ENCODE measurements around the gene RAD51B. TPM values are rescaled to one million over a fixed set of nuclear protein-coding genes. Genes with fewer than 3 reads are reported as not detected.

Gene RAD51B
- total RNA-seq, 1 experiment from 2014 or later: 14.2 TPM

DNA sequence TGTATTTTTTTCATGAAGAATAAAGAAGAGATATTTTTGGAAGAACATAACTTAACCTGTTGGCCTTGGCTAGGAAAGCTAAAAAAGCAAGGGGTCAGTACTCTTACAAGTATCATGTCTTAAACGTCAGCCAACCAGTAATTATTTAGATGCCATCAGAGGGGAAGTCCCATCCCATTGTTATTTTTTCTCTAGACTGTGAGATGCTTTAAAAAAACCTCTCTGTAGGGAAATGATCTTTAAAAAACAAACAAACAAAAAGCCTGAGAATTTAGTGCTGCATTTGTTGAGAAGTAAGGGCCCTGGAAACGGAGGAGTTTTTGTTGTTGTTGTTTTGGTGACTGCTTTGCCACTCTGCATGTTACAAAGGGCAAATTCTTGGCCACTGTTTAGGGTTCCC is 499.2 kb downstream of the RAD51B start:
- no peaks in the 10 kb centered on the region for H3K36me3 Mint-ChIP-seq
- ATAC-seq: no peak
- no peak for DNase-seq (ENCODE audit: low spot score)
- TF ChIP-seq CREB1 (CRISPR knock-in tag; IDR thresholded peaks at IDR 0.05): no peak
- TF ChIP-seq, protein P1, sequence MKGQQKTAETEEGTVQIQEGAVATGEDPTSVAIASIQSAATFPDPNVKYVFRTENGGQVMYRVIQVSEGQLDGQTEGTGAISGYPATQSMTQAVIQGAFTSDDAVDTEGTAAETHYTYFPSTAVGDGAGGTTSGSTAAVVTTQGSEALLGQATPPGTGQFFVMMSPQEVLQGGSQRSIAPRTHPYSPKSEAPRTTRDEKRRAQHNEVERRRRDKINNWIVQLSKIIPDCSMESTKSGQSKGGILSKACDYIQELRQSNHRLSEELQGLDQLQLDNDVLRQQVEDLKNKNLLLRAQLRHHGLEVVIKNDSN (CRISPR knock-in tag; IDR thresholded peaks at IDR 0.05): no peak
- H3K27me3 Mint-ChIP-seq (ENCODE audit: low read depth): no peaks in the 10 kb centered on the region
- H3K27ac Mint-ChIP-seq: no peak overlapping the region
- POLR2A ChIA-PET: no interaction called here
- H3K4me3 Mint-ChIP-seq: no peak overlapping the region
- H3K4me1 Mint-ChIP-seq: peaks cover 29% of the 10 kb centered on the region
- CTCF ChIA-PET: interaction anchor here (0.7 kb wide), 1 partner anchor 497 kb away, joined by 3 read pairs; no protein-coding TSS in a partner anchor
- H3K9me3 Mint-ChIP-seq: peaks cover 4% of the 10 kb centered on the region; the same call in 1 of the 2 replicates

DNA sequence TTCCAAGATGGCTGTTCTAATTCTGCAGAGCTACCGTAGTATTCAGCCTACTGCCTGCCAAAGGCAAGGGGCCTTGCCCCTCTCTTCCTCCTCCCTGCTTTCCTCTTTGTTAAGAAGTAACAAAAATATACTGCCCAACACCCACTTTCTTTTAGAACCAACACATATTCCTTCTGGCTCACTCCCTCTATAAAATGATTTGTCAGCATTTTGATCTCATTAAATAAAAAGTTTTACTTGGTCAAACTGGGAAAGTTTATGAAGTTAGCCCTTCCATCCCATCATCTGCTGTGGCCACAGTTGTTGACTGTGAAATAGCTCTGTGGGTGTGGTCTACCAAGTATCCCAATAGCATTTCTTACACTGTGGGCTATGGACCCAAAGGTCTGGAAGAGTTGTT is 500.9 kb downstream of the RAD51B start:
- ATAC-seq (no peak), DNase-seq (ENCODE audit: low spot score) (no peak)
- Mint-ChIP-seq H3K36me3 (no peaks in the 10 kb centered on the region), H3K27me3 (ENCODE audit: low read depth) (no peaks in the 10 kb centered on the region), H3K9me3 (peaks cover 4% of the 10 kb centered on the region; the same call in 1 of the 2 replicates), H3K27ac (no peak overlapping the region), H3K4me3 (no peak overlapping the region), H3K4me1 (peaks cover 21% of the 10 kb centered on the region)
- TF ChIP-seq OVOL2 (CRISPR knock-in tag; IDR thresholded peaks at IDR 0.05; ENCODE audit: borderline replicate concordance): no peak
- no peak for TF ChIP-seq ESRRA (CRISPR knock-in tag; IDR thresholded peaks at IDR 0.05; ENCODE audit: borderline replicate concordance)
- TF ChIP-seq IRF2 (CRISPR knock-in tag; IDR thresholded peaks at IDR 0.05; ENCODE audit: borderline replicate concordance, low read depth): no peak
- TF ChIP-seq, protein P2, sequence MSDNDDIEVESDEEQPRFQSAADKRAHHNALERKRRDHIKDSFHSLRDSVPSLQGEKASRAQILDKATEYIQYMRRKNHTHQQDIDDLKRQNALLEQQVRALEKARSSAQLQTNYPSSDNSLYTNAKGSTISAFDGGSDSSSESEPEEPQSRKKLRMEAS (CRISPR knock-in tag; IDR thresholded peaks at IDR 0.05): no peak
- no peak for TF ChIP-seq ZNF423 (CRISPR knock-in tag; IDR thresholded peaks at IDR 0.05)
- no peak for TF ChIP-seq CREB1 (CRISPR knock-in tag; IDR thresholded peaks at IDR 0.05)
- no peak for TF ChIP-seq NR3C1 (CRISPR knock-in tag; conservative IDR thresholded peaks at IDR 0.05; ENCODE audit: low read depth)
- TF ChIP-seq NFYB (CRISPR knock-in tag; conservative IDR thresholded peaks at IDR 0.05; ENCODE audit: low read depth): no peak
- CTCF ChIA-PET: interaction anchor here (0.6 to 0.9 kb wide), 2 partner anchors 9 to 18 kb away, joined by 3 read pairs; no protein-coding TSS in a partner anchor
- POLR2A ChIA-PET: no interaction called here

DNA sequence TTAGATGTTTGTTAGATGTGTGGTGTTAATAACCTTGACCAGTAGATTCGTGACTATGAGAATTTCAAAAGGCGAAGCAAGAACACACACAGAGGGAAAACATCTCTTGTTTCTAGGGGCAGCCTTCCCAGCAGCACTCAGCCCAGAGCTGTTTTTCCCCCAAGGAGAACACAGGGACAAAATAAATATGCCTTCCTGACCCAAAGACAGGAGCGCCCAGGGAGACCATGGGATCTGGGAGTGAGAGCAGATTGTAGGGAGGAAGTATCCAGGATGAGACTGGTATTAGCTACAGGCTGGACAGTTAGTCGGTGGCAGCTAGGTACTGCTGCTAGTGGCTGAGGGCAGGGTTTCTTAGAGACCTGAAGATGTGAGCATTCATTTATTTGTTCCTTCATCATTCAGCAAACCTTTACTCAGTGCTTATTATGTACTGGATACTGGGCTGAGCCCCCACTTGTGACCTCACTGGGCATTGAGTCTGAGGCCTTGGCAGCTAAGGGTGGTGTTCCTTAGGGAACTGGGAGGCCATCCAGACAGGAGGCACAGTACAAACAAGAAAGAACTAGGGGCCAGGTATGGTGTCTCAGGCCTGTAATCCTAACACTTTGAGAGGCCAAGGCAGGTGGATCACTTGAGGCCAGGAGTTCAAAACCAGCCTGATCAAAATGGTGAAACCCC is 503.5 kb downstream of the RAD51B start:
- ATAC-seq (no peak), DNase-seq (ENCODE audit: low spot score) (no peak)
- no peaks in the 10 kb centered on the region for H3K36me3 Mint-ChIP-seq
- no peak overlapping the region for H3K27ac Mint-ChIP-seq
- ChIA-PET CTCF (interaction anchor here (1.1 kb wide), 1 partner anchor 521 kb away, joined by 3 read pairs; no protein-coding TSS in a partner anchor), POLR2A (no interaction called here)
- no peaks in the 10 kb centered on the region for H3K27me3 Mint-ChIP-seq (ENCODE audit: low read depth)
- no peaks in the 10 kb centered on the region for H3K9me3 Mint-ChIP-seq
- H3K4me1 Mint-ChIP-seq: peaks cover 17% of the 10 kb centered on the region
- no peak overlapping the region for H3K4me3 Mint-ChIP-seq
- TF ChIP-seq, protein P3, sequence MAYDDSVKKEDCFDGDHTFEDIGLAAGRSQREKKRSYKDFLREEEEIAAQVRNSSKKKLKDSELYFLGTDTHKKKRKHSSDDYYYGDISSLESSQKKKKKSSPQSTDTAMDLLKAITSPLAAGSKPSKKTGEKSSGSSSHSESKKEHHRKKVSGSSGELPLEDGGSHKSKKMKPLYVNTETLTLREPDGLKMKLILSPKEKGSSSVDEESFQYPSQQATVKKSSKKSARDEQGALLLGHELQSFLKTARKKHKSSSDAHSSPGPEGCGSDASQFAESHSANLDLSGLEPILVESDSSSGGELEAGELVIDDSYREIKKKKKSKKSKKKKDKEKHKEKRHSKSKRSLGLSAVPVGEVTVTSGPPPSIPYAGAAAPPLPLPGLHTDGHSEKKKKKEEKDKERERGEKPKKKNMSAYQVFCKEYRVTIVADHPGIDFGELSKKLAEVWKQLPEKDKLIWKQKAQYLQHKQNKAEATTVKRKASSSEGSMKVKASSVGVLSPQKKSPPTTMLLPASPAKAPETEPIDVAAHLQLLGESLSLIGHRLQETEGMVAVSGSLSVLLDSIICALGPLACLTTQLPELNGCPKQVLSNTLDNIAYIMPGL (CRISPR knock-in tag; IDR thresholded peaks at IDR 0.05): no peak
- no peak for TF ChIP-seq FOXP1 (CRISPR knock-in tag; IDR thresholded peaks at IDR 0.05; ENCODE audit: borderline replicate concordance)
- TF ChIP-seq, protein P4, sequence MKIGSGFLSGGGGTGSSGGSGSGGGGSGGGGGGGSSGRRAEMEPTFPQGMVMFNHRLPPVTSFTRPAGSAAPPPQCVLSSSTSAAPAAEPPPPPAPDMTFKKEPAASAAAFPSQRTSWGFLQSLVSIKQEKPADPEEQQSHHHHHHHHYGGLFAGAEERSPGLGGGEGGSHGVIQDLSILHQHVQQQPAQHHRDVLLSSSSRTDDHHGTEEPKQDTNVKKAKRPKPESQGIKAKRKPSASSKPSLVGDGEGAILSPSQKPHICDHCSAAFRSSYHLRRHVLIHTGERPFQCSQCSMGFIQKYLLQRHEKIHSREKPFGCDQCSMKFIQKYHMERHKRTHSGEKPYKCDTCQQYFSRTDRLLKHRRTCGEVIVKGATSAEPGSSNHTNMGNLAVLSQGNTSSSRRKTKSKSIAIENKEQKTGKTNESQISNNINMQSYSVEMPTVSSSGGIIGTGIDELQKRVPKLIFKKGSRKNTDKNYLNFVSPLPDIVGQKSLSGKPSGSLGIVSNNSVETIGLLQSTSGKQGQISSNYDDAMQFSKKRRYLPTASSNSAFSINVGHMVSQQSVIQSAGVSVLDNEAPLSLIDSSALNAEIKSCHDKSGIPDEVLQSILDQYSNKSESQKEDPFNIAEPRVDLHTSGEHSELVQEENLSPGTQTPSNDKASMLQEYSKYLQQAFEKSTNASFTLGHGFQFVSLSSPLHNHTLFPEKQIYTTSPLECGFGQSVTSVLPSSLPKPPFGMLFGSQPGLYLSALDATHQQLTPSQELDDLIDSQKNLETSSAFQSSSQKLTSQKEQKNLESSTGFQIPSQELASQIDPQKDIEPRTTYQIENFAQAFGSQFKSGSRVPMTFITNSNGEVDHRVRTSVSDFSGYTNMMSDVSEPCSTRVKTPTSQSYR (CRISPR knock-in tag; IDR thresholded peaks at IDR 0.05): no peak
- no peak for TF ChIP-seq JAZF1 (CRISPR knock-in tag; IDR thresholded peaks at IDR 0.05)
- TF ChIP-seq ATF1 (CRISPR knock-in tag; IDR thresholded peaks at IDR 0.05): no peak
- no peak for TF ChIP-seq RELA (CRISPR knock-in tag; IDR thresholded peaks at IDR 0.05; ENCODE audit: borderline replicate concordance)
- TF ChIP-seq HMGA2 (CRISPR knock-in tag; IDR thresholded peaks at IDR 0.05): no peak
- TF ChIP-seq, protein P5, sequence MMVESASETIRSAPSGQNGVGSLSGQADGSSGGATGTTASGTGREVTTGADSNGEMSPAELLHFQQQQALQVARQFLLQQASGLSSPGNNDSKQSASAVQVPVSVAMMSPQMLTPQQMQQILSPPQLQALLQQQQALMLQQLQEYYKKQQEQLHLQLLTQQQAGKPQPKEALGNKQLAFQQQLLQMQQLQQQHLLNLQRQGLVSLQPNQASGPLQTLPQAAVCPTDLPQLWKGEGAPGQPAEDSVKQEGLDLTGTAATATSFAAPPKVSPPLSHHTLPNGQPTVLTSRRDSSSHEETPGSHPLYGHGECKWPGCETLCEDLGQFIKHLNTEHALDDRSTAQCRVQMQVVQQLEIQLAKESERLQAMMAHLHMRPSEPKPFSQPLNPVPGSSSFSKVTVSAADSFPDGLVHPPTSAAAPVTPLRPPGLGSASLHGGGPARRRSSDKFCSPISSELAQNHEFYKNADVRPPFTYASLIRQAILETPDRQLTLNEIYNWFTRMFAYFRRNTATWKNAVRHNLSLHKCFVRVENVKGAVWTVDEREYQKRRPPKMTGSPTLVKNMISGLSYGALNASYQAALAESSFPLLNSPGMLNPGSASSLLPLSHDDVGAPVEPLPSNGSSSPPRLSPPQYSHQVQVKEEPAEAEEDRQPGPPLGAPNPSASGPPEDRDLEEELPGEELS (CRISPR knock-in tag; IDR thresholded peaks at IDR 0.05): no peak
- no peak for TF ChIP-seq MYBL2 (CRISPR knock-in tag; IDR thresholded peaks at IDR 0.05)
- TF ChIP-seq, protein P6, sequence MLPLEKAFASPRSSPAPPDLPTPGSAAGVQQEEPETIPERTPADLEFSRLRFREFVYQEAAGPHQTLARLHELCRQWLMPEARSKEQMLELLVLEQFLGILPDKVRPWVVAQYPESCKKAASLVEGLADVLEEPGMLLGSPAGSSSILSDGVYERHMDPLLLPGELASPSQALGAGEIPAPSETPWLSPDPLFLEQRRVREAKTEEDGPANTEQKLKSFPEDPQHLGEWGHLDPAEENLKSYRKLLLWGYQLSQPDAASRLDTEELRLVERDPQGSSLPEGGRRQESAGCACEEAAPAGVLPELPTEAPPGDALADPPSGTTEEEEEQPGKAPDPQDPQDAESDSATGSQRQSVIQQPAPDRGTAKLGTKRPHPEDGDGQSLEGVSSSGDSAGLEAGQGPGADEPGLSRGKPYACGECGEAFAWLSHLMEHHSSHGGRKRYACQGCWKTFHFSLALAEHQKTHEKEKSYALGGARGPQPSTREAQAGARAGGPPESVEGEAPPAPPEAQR (CRISPR knock-in tag; IDR thresholded peaks at IDR 0.05): no peak
- TF ChIP-seq SMAD3 (CRISPR knock-in tag; IDR thresholded peaks at IDR 0.05; ENCODE audit: borderline replicate concordance): no peak
